Stomach (tissue), 4 donors: Measurements from ENCODE around the gene UXS1.

Source experiments
- EP300 ChIP-seq: sonication (generic); formaldehyde crosslinking; IDR thresholded peaks from one replicate; pipeline ENCODE4 v1.6.1; 2017; ENCODE audit warnings: antibody characterized with exemption
- POLR2A ChIP-seq, 4 donors: fragments of 450-650 bp; IDR thresholded peaks; one replicate each; pipeline ENCODE4 v1.6.1; 2016; ENCODE audit warnings: antibody characterized with exemption in 4 of 4, control low read depth in 2 of 4, mild to moderate bottlenecking in 1 of 4, moderate library complexity in 1 of 4
- POLR2AphosphoS5 ChIP-seq, 3 donors: sonication (generic); formaldehyde crosslinking; IDR thresholded peaks; one replicate each; pipeline ENCODE4 v1.6.1; 2016; ENCODE audit warnings: antibody characterized with exemption in 3 of 3
- TF ChIP-seq, protein P1 (sequence below), 7 experiments: fragments of 450-650 bp in 4 of 7; fragments of 200-600 bp in 3 of 7; sonication (generic) in 3 of 7; IDR thresholded peaks; one replicate each; pipeline ENCODE4 v1.5.1; 2016 to 2019; ENCODE audit warnings: antibody characterized with exemption in 7 of 7, control low read depth in 2 of 7, mild to moderate bottlenecking in 1 of 7

DNA sequence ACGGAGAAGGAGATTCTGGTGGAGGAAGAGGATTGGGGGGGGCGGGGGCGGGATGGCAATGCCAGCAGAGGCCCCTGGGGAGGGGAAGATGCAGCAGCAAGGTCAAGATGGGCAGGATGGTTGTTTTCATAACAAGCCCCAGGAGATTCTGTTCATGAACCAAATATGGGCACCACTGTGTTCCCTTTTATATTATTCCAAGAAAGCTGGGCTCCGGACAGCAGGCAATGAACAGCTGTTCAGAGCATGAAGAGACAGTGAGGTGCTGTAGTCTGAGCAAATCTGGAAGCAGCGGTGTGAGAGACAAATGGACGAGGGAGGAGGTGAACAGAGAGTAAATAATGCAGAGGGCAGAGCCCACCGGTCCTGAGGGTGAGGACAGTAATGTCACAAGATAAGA, 20.0 kb downstream of the UXS1 start:
- TF ChIP-seq EP300, result no peak
- TF ChIP-seq POLR2A (IDR thresholded peaks at IDR 0.05), result no peak
- TF ChIP-seq POLR2AphosphoS5 (IDR thresholded peaks at IDR 0.05), result no peak
- TF ChIP-seq, protein P1, sequence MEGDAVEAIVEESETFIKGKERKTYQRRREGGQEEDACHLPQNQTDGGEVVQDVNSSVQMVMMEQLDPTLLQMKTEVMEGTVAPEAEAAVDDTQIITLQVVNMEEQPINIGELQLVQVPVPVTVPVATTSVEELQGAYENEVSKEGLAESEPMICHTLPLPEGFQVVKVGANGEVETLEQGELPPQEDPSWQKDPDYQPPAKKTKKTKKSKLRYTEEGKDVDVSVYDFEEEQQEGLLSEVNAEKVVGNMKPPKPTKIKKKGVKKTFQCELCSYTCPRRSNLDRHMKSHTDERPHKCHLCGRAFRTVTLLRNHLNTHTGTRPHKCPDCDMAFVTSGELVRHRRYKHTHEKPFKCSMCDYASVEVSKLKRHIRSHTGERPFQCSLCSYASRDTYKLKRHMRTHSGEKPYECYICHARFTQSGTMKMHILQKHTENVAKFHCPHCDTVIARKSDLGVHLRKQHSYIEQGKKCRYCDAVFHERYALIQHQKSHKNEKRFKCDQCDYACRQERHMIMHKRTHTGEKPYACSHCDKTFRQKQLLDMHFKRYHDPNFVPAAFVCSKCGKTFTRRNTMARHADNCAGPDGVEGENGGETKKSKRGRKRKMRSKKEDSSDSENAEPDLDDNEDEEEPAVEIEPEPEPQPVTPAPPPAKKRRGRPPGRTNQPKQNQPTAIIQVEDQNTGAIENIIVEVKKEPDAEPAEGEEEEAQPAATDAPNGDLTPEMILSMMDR (IDR thresholded peaks at IDR 0.05), result no peak
